ENCODE results near the gene PCDHGA8.
"Not testable (repeated sequence)": the region's sequence is repeated elsewhere in the genome, so short reads cannot be mapped to it uniquely, and the experiment has no call there.

Gene PCDHGA8

GRCh38 chr5:141402553-141403243, 10.3 kb downstream of the PCDHGA8 start, which contains the start of gene PCDHGA9:
Gene PCDHGA9 (plus strand): TSS chr5:141402778. CDS start chr5:141402953, 175 bp downstream.
- TF ChIP-seq CSDC2 (CRISPR knock-in tag; IDR thresholded peaks at IDR 0.05) (no peak), POU6F1 (CRISPR knock-in tag; IDR thresholded peaks at IDR 0.05; ENCODE audit: borderline replicate concordance, low read depth) (no peak), PATZ1 (CRISPR knock-in tag; IDR thresholded peaks at IDR 0.05; ENCODE audit: borderline replicate concordance) (no peak), ZFP30 (CRISPR knock-in tag; IDR thresholded peaks at IDR 0.05) (no peak), BACH2 (CRISPR knock-in tag; IDR thresholded peaks at IDR 0.05; ENCODE audit: borderline replicate concordance) (no peak), TCF4 (CRISPR knock-in tag; IDR thresholded peaks at IDR 0.05; ENCODE audit: borderline replicate concordance) (no peak), GLIS3 (CRISPR knock-in tag; IDR thresholded peaks at IDR 0.05) (no peak), OSR1 (CRISPR knock-in tag; IDR thresholded peaks at IDR 0.05) (no peak), TOX (CRISPR knock-in tag; IDR thresholded peaks at IDR 0.05; ENCODE audit: borderline replicate concordance) (no peak), CREB5 (CRISPR knock-in tag; IDR thresholded peaks at IDR 0.05; ENCODE audit: low read depth) (no peak), SNAI2 (CRISPR knock-in tag; IDR thresholded peaks at IDR 0.05) (no peak), TSHZ2 (CRISPR knock-in tag; IDR thresholded peaks at IDR 0.05) (no peak)
- ATAC-seq: no peak

GRCh38 chr5:141403387-141403786, 11.0 kb downstream of the PCDHGA8 start:
- ATAC-seq: no peak
- no peak for TF ChIP-seq PATZ1 (CRISPR knock-in tag; IDR thresholded peaks at IDR 0.05; ENCODE audit: borderline replicate concordance)
- TF ChIP-seq ZNF8 (CRISPR knock-in tag; IDR thresholded peaks at IDR 0.05): no peak
- no peak for TF ChIP-seq CSRNP3 (CRISPR knock-in tag; IDR thresholded peaks at IDR 0.05)
- no peak for TF ChIP-seq ZNF565 (CRISPR knock-in tag; conservative IDR thresholded peaks at IDR 0.05; ENCODE audit: low read depth)
- TF ChIP-seq RARB (CRISPR knock-in tag; IDR thresholded peaks at IDR 0.05): no peak

- not testable (repeated sequence) for ATAC-seq
These were observed 15.5 kb downstream of the PCDHGA8 start, which contains the start of gene PCDHGB6 for GRCh38 chr5:141407790-141408505. Gene PCDHGB6 (plus strand): TSS chr5:141408021. CDS start chr5:141408203, 182 bp downstream.

Data from SK-N-SH treated with all-trans-retinoic acid at 6 μM for 48 hours (cell line).